ENCODE data around the gene VRK1. TPM values are rescaled to one million over a fixed set of nuclear protein-coding genes. Genes with fewer than 3 reads are reported as not detected.

VRK1 gene
- total and polyA plus RNA-seq, 2 of the 8 experiments (the other 6 are each of a cell fraction or from before 2014, with no cell fraction given) = 24.2 to 64.8 TPM

- DNase-seq (ENCODE audit: low read depth in 1 of 2, low spot score in 2 of 2) (no peak), FAIRE-seq (no peak)
- ChIA-PET CTCF (ENCODE audit: partially characterized antibody) (interaction anchor here (1.4 kb wide), 2 partner anchors 15 to 85 kb away, joined by 3 to 4 read pairs; no protein-coding TSS in a partner anchor), POLR2A (ENCODE audit: partially characterized antibody) (no interaction called here)
- Histone ChIP-seq H3K27me3 (replicated peaks in 1 of 4; ENCODE audit: control insufficient read depth in 3 of 4, extremely low read depth in 1 of 4, insufficient read depth in 3 of 4, low read length in 3 of 4) (no peaks in the 10 kb centered on the region), H4K91ac (replicated peaks; ENCODE audit: insufficient read length, low read length) (no peak overlapping the region), H4K8ac (ENCODE audit: extremely low read depth, insufficient read depth, low read length) (no peak overlapping the region), H2BK20ac (ENCODE audit: low read length) (no peak overlapping the region), H3K4ac (replicated peaks; ENCODE audit: insufficient read length, low read depth, low read length) (no peak overlapping the region), H3K9ac (replicated peaks in 1 of 4; ENCODE audit: extremely low read depth in 1 of 4, low read depth in 3 of 4, low read length in 3 of 4) (no peak overlapping the region), H3K4me1 (replicated peaks in 1 of 4; ENCODE audit: control insufficient read depth in 3 of 4, insufficient read depth in 4 of 4, low read length in 3 of 4) (peaks cover 0 to 10% (median 2%) of the 10 kb centered on the region in 4 experiments; a peak in 3 of 7 replicates), H4K5ac (ENCODE audit: insufficient read length, low read depth, low read length) (no peak overlapping the region), H3K23ac (ENCODE audit: insufficient read length) (no peak overlapping the region), H3K56ac (replicated peaks; ENCODE audit: insufficient read length, low read depth, low read length) (no peak overlapping the region), H2BK5ac (ENCODE audit: low read depth, low read length) (no peak overlapping the region), H4K20me1 (replicated peaks in 1 of 2; ENCODE audit: control insufficient read depth in 1 of 2, insufficient read depth in 2 of 2, low read length in 2 of 2) (no peaks in the 10 kb centered on the region), H3K23me2 (ENCODE audit: low read depth, low read length) (peaks cover 8% of the 10 kb centered on the region; the same call in 1 of the 2 replicates), H3K18ac (ENCODE audit: extremely low read depth, low read length) (no peak overlapping the region), H2BK120ac (replicated peaks; ENCODE audit: low read depth, low read length) (no peak overlapping the region), H3K79me1 (ENCODE audit: low read depth, low read length) (no peaks in the 10 kb centered on the region), H3K79me2 (ENCODE audit: control insufficient read depth in 1 of 2, insufficient read depth in 2 of 2, low read length in 2 of 2) (no peaks in the 10 kb centered on the region), H3K14ac (ENCODE audit: insufficient read length) (no peak overlapping the region), H2BK12ac (ENCODE audit: low read depth, low read length) (no peak overlapping the region), H2AK5ac (ENCODE audit: low read depth, low read length) (no peak overlapping the region), H2BK15ac (ENCODE audit: low read length) (no peak overlapping the region), H2AFZ (ENCODE audit: low read length) (no peak overlapping the region), H3K4me2 (ENCODE audit: insufficient read depth in 1 of 2, low read depth in 2 of 2, low read length in 2 of 2) (no peak overlapping the region), H3K9me3 (ENCODE audit: insufficient read depth in 2 of 2, low read depth in 1 of 2, low read length in 1 of 2) (peaks cover 0 to 10% of the 10 kb centered on the region in 2 experiments; a peak in 2 of 4 replicates), H3K4me3 (ENCODE audit: extremely low read depth in 1 of 4, insufficient read depth in 2 of 4, low read depth in 3 of 4, low read length in 4 of 4) (no peak overlapping the region), H3K27ac (ENCODE audit: low read depth, low read length) (no peak overlapping the region), H3K36me3 (ENCODE audit: control insufficient read depth in 2 of 4, insufficient read depth in 4 of 4, low read length in 3 of 4) (no peaks in the 10 kb centered on the region)
- 84% methylated on average over 4 of the region's 4 CpGs; no CpG with 5 or more reads in 1 of the 2 experiments for WGBS, 2 experiments (ENCODE audit: extremely low coverage in 1 of 2, insufficient coverage in 1 of 2, insufficient read length in 1 of 2, insufficient replicate concordance in 2 of 2, low coverage in 1 of 2, low lambda C conversion rate in 2 of 2, missing lambda C conversion rate in 1 of 2)
- TF ChIP-seq RAD21 (IDR thresholded peaks at IDR 0.05 in 1 of 2, conservative IDR thresholded peaks at IDR 0.05 in 1 of 2; ENCODE audit: low read depth in 2 of 2, low read length in 2 of 2) (0 out of 4 replicates have a peak, but pooled peaks of 1 of the 2 experiments have one; percentile 17), RBBP5 (IDR thresholded peaks at IDR 0.05; ENCODE audit: borderline replicate concordance, low read depth, low read length) (no peak), CTCF (IDR thresholded peaks at IDR 0.05; ENCODE audit: control extremely low read depth in 1 of 3, insufficient read depth in 1 of 3, low read depth in 1 of 3, low read length in 3 of 3) (0 out of 4 replicates have a peak, but pooled peaks of 1 of the 3 experiments have one; percentile 2)
Measured at GRCh38 chr14:96925422-96925821, 128.2 kb downstream of the VRK1 start.

All from H1 (cell line).